GM12801 (cell line): ENCODE results near the gene CDK5RAP2.

Experiments
- TF ChIP-seq, protein P1 (sequence below): IDR thresholded peaks from one replicate; pipeline ENCODE4 v1.5.1; 2011; ENCODE audit warnings: control low read depth; ENCODE audit not compliant: insufficient read length; ENCODE audit errors: extremely low read depth

Gene CDK5RAP2

DNA sequence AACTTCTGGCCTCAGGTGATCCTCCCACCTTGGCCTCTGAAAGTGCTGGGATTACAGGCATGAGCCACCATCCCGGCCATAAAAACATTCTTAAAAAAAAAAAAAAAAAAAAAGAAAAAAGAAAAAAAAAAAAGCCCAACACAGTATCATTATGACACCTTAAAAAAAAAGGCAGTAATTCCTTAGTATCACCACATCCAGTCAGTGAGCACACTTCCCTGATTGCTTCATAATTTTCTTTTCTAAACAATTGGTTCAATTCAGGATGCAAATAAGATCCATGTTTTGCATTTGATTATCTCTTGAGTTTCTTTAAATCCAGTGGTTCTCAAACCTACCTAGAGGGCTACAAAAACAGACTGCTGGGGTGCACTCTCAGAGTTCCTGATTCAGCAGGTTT lies 182.5 kb downstream of the CDK5RAP2 start:
- TF ChIP-seq, protein P1, sequence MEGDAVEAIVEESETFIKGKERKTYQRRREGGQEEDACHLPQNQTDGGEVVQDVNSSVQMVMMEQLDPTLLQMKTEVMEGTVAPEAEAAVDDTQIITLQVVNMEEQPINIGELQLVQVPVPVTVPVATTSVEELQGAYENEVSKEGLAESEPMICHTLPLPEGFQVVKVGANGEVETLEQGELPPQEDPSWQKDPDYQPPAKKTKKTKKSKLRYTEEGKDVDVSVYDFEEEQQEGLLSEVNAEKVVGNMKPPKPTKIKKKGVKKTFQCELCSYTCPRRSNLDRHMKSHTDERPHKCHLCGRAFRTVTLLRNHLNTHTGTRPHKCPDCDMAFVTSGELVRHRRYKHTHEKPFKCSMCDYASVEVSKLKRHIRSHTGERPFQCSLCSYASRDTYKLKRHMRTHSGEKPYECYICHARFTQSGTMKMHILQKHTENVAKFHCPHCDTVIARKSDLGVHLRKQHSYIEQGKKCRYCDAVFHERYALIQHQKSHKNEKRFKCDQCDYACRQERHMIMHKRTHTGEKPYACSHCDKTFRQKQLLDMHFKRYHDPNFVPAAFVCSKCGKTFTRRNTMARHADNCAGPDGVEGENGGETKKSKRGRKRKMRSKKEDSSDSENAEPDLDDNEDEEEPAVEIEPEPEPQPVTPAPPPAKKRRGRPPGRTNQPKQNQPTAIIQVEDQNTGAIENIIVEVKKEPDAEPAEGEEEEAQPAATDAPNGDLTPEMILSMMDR, result no peak

DNA sequence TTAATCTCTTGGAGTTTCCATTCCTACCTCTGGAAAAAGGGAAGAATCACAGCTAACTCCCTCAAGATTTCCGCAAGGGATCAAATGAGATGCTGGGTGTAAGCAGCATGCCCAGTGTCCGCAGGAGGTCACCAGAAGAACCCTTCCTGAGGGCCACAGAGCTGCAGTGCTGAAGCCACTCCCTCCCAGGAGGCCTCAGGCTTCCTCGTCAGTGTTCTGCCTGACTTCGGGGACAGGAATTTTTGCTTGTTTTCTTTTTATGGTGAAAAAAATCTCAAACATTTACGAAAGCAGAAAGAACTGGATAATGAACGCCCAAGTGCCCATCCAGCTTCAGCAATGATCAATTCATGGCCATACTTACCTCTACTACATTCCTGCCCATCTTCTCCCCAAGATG lies 183.0 kb downstream of the CDK5RAP2 start:
- TF ChIP-seq, protein P1, result no peak

GRCh38 chr9:120396418-120396817 lies 183.5 kb downstream of the CDK5RAP2 start:
- TF ChIP-seq, protein P1, result no peak

DNA sequence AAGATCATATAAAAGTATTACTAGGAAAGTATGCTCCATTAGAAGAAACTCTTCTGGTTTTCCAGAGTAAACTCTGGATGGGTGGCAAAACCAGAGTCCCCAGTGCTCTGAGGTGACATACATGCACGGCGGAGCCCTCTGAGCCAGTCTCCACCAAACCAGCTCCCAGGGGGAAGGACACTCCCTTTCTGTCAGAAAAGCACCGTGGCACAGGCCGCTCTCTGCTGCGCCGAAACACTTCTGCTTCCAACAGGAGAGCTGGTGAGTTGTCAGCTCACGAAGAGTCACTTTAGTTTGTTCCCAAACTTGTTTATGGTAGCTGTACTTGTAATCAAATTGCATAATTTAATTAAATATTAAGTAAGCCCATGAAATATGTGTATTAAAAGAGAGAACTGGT lies 184.6 kb downstream of the CDK5RAP2 start:
- TF ChIP-seq, protein P1, result no peak

DNA sequence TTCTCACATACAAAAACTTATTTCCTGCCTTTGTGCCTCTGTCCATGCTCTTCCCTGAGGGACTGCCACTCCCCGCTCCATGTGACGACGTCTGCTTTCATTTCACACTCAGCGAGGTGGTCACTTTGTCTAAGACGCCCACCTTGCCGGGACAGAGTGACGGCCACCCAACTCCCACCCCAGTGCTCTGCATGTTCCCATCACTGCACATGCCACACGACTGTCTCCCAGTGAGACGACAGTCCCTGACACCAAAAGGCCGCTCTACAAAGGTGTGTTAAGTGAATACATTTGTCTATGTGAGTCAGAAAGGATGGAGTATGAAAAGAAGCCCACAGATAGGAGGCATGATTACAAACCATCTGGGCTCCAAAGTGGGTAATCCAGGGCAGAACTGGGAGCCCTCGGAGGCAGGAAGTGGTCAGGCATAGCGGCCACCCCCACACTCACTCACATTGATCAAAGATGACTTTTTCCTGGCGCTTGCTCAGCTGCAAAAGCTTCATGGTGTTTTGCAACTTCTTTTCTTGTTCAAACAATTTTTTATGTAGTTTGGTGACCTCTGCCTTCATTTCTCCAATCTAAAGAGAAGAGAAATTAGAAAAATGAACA lies 185.8 kb downstream of the CDK5RAP2 start:
- TF ChIP-seq, protein P1, result no peak

DNA sequence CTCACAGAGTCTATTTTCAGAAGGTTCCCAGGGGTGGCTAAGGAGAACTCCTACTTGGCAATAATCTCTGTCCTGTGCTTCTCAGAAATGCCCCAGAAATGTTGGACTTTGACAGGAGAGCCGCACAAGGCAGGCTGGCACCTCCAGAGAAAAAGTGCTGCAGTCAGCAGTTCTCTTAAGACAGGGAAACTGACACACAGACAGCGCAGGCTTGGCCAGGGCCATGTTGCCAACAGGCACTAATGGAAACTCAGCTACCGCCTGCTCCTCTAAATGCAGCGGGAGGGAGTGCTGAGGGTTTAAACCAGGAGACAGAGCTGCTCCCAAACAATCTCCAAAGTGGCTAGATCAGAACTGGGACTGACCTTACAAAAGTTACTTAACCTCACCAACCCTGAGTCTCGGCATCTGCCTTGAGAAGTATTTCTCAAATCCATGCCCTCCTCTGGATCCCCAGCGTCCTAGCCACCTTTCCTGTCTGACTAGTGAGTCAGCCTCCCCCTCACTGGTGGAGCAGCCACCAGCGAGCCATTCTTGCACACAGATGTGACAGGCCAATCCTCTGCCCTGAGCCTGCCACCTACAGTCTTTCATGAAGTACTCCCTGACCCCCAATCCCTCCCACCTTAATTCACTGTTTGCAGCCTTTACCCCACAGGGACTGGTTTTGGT lies 186.4 kb downstream of the CDK5RAP2 start:
- TF ChIP-seq, protein P1, result no peak

DNA sequence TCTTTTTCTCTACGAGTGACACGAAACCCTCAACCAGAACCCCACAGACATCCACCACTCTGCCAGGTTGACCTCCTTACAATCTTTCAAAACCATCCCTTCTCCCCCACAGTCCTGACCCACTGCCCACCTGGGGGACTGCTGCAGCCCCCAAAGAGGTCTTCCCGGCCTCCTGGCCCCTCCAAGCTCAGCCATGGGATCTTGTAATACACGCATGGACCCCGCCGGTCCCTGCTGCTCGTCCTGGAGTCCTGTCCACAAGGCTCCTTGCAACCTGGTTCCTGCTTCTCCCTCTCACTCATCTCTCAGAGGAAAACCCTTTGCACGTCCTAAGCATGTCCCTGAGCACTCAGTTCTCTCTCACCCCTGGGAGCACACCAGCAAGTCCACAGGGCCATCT lies 187.3 kb downstream of the CDK5RAP2 start:
- TF ChIP-seq, protein P1, result no peak
